GM21390 (cell line): ENCODE data around the gene HRG.

Experiments used
- ATAC-seq: cut with Tn5 transposase; IDR thresholded peaks from one replicate; pipeline ENCODE4 v1.9.1; 2021; ENCODE audit not compliant: unreplicated experiment

Gene HRG

DNA sequence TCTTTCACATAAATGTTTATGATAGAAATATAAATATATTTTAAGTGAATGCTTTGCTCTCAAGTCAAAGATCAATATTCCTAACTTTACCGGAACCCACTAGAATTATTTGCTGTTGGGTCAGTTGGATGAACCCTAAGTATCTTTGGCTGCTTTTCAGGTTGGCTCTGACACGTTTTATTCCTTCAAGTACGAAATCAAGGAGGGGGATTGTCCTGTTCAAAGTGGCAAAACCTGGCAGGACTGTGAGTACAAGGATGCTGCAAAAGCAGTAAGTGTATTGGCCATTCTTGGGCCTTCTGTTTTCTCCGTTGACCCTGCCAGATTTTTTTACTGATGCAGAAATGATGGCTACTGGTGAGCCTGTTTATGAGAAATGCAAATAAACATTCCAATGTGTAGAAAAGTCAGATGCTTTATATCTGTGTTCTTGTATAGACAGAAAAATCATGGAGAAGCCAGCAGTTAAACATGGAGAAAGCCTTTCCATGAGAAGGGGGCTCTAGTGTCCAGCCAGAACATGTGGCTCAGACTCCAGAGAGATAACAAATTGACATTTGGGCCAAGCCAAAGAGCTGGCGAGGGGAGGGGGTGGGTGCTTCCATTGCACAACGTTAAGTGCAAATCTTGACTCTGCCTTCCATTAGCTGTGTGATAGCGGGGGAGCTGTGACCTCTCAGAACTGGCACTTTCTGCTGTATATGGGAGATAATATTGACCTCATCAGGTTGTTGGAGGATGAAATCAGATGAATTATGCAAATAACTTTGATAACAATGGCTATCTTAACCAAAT lies 54.3 kb downstream of the HRG start:
- ATAC-seq, result no peak

DNA sequence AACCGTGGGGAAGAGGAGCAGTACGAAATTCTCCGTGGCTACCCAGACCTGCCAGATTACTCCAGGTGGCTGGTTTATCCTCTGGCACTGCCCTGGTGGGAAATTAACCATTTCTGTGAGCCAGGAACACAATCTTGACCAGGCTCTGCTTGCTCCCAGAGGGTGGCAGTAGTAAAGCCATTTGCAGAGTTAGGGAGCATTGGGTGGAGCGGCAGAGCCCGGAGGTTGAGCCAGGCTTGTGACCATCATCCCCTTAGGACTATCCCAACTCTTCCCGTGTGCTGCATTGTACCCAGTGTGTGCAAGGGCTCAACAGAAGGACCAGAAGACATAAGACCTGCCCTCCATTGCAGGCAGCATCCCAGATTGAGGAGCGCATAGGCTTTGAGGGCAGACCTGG lies 56.6 kb downstream of the HRG start:
- ATAC-seq, result no peak

DNA sequence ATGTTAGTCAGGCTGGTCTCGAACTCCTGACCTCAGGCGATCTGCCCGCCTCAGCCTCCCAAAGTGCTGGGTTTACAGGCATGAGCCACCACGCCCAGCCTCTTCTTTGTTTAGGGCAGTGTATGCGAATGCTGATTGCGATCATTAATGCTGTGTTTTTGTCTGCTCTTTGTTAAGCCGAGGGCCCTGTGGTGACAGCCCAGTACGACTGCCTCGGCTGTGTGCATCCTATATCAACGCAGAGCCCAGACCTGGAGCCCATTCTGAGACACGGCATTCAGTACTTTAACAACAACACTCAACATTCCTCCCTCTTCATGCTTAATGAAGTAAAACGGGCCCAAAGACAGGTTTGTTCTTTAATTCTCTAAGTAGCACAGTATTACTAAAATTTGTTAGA lies 59.1 kb downstream of the HRG start:
- no peak for ATAC-seq
